A549 (cell line): ENCODE results near the gene RFTN2.

ENCODE experiments used
- POLR2A ChIP-seq: IDR thresholded peaks from 2 replicates; pipeline ENCODE4 v1.6.1; 2012; ENCODE audit warnings: mild to moderate bottlenecking, low read length
- TF ChIP-seq, protein P1 (sequence below): fragments of >200 bp; sonication (Bioruptor Twin); formaldehyde crosslinking; IDR thresholded peaks from 3 replicates; pipeline ENCODE4 v1.5.1; 2016

- TF ChIP-seq, protein P1, sequence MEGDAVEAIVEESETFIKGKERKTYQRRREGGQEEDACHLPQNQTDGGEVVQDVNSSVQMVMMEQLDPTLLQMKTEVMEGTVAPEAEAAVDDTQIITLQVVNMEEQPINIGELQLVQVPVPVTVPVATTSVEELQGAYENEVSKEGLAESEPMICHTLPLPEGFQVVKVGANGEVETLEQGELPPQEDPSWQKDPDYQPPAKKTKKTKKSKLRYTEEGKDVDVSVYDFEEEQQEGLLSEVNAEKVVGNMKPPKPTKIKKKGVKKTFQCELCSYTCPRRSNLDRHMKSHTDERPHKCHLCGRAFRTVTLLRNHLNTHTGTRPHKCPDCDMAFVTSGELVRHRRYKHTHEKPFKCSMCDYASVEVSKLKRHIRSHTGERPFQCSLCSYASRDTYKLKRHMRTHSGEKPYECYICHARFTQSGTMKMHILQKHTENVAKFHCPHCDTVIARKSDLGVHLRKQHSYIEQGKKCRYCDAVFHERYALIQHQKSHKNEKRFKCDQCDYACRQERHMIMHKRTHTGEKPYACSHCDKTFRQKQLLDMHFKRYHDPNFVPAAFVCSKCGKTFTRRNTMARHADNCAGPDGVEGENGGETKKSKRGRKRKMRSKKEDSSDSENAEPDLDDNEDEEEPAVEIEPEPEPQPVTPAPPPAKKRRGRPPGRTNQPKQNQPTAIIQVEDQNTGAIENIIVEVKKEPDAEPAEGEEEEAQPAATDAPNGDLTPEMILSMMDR: no peak
- TF ChIP-seq POLR2A: no peak
These were observed 25.6 kb upstream of the RFTN2 start for GRCh38 chr2:197700960-197701359.
